ENCODE measurements around the gene FBXL17.

- TF ChIP-seq MAX (IDR thresholded peaks at IDR 0.05) = no peak
- TF ChIP-seq CTCF (IDR thresholded peaks at IDR 0.05; ENCODE audit: low read depth, low read length, missing input control) = no peak
- TF ChIP-seq RAD21 (IDR thresholded peaks at IDR 0.05) = no peak
- no peak for TF ChIP-seq ZBTB33 (IDR thresholded peaks at IDR 0.05)
- TF ChIP-seq FOXA2 (IDR thresholded peaks at IDR 0.05) = no peak
- TF ChIP-seq GABPA (IDR thresholded peaks at IDR 0.05 in 1 of 2, conservative IDR thresholded peaks at IDR 0.05 in 1 of 2) = no peak
These were observed 436.8 kb downstream of the FBXL17 start for GRCh38 chr5:107945061-107945460.

All from liver (tissue), 3 donors.